ENCODE results near the gene RSRC2. TPM values are rescaled to one million over a fixed set of nuclear protein-coding genes. Genes with fewer than 3 reads are reported as not detected.
"Not testable (repeated sequence)": the region's sequence is repeated elsewhere in the genome, so short reads cannot be mapped to it uniquely, and the experiment has no call there.

The RSRC2 gene
- total RNA-seq, 1 experiment from 2014 or later: 68.7 TPM

DNA sequence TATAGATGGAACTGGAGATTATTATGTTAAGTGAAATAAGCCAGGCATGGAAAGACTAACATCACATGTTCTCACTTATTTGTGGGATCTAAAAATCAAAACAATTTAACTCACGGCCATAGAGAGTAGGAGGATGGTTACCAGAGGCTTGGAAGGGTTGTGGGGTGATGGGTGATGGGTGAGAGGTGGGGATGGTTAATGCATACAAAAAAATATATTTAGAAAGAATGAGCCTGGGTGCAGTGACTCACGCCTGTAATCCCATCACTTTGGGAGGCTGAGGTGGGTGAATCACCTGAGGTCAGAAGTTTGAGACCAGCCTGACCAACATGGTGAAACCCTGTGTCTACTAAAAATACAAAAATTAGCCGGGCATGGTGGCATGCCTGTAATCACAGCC is 43.3 kb upstream of the RSRC2 start:
- H3K9ac ChIP-seq (ENCODE audit: low read length); H3K9me2 ChIP-seq (ENCODE audit: insufficient read depth); BruUV-seq (replicated peaks); DNase-seq (ENCODE audit: low read depth, low spot score); H2AFZ ChIP-seq (ENCODE audit: low read depth, low read length, poor library complexity, severe bottlenecking); H3K4me3 ChIP-seq (replicated peaks in 1 of 2; ENCODE audit: low read depth in 1 of 2, low read length in 2 of 2); H3K27me3 ChIP-seq (ENCODE audit: insufficient read depth, low read length); POLR2A ChIA-PET; H3K27ac ChIP-seq (ENCODE audit: low read depth, low read length); H3K79me2 ChIP-seq (ENCODE audit: insufficient read depth, low read length); intact Hi-C loops (cut with micrococcal nuclease); H4K20me1 ChIP-seq (ENCODE audit: insufficient read depth); ATAC-seq; RAD21 ChIA-PET (ENCODE audit: low non-redundant PET in 1 of 2, low total read pairs in 2 of 2, uncharacterized antibody in 2 of 2, unreplicated experiment in 2 of 2); CTCF ChIA-PET; H3K9me3 ChIP-seq (ENCODE audit: control insufficient read depth in 1 of 2, insufficient read depth in 1 of 2, low read depth in 1 of 2, low read length in 2 of 2): not testable (repeated sequence)
- peak overlapping the region; percentile 7; the same call in 1 of the 2 replicates for H3K4me2 ChIP-seq (ENCODE audit: low read length)
- H3K4me1 ChIP-seq (ENCODE audit: control insufficient read depth in 1 of 2, insufficient read depth in 2 of 2, low read length in 2 of 2): peaks cover 0 to 11% of the 10 kb centered on the region in 2 experiments; a peak in 2 of 4 replicates
- peaks cover 27 to 33% of the 10 kb centered on the region in 2 experiments for H3K36me3 ChIP-seq (ENCODE audit: control insufficient read depth in 1 of 2, insufficient read depth in 2 of 2, low read length in 2 of 2)

DNA sequence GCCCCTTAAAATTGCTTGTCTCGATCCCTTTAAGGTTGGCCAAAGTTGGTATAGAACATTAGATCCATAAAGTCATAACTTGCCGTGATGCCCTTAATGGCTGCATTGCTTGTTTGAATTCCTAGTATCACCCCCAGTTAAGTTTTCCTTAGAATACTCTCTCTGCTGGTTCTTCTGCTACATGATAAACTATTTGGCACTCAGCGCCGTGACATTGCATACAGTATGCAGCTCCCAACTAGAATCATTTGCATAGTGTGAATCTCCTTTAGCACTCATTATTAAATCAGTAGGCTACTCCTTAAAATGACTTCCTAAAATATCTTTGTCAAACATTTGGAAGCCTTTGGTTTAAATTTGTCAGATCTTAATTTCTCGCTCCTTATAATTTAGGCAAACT is 42.6 kb upstream of the RSRC2 start:
- BruUV-seq (replicated peaks): no TSS peak
- no peaks in the 10 kb centered on the region for H3K9me2 ChIP-seq (ENCODE audit: insufficient read depth)
- H4K20me1 ChIP-seq (ENCODE audit: insufficient read depth): no peaks in the 10 kb centered on the region; the same call in 1 of the 2 replicates
- TF ChIP-seq POLR2AphosphoS5 (IDR thresholded peaks at IDR 0.05; ENCODE audit: low read depth, low read length) (no peak), EZH2phosphoT487 (IDR thresholded peaks at IDR 0.05; ENCODE audit: borderline replicate concordance) (no peak), POLR2A (IDR thresholded peaks at IDR 0.05; ENCODE audit: borderline replicate concordance, extremely low read depth, insufficient read depth, insufficient read length) (no peak), EGR1 (IDR thresholded peaks at IDR 0.05; ENCODE audit: low read depth) (no peak), RAD21 (IDR thresholded peaks at IDR 0.05; ENCODE audit: low read depth) (no peak), SP1 (IDR thresholded peaks at IDR 0.05; ENCODE audit: low read depth) (no peak), ZNF274 (IDR thresholded peaks at IDR 0.05; ENCODE audit: low read depth, low read length) (no peak), EZH2 (IDR thresholded peaks at IDR 0.05) (no peak)
- TF ChIP-seq, protein P1, sequence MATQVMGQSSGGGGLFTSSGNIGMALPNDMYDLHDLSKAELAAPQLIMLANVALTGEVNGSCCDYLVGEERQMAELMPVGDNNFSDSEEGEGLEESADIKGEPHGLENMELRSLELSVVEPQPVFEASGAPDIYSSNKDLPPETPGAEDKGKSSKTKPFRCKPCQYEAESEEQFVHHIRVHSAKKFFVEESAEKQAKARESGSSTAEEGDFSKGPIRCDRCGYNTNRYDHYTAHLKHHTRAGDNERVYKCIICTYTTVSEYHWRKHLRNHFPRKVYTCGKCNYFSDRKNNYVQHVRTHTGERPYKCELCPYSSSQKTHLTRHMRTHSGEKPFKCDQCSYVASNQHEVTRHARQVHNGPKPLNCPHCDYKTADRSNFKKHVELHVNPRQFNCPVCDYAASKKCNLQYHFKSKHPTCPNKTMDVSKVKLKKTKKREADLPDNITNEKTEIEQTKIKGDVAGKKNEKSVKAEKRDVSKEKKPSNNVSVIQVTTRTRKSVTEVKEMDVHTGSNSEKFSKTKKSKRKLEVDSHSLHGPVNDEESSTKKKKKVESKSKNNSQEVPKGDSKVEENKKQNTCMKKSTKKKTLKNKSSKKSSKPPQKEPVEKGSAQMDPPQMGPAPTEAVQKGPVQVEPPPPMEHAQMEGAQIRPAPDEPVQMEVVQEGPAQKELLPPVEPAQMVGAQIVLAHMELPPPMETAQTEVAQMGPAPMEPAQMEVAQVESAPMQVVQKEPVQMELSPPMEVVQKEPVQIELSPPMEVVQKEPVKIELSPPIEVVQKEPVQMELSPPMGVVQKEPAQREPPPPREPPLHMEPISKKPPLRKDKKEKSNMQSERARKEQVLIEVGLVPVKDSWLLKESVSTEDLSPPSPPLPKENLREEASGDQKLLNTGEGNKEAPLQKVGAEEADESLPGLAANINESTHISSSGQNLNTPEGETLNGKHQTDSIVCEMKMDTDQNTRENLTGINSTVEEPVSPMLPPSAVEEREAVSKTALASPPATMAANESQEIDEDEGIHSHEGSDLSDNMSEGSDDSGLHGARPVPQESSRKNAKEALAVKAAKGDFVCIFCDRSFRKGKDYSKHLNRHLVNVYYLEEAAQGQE (IDR thresholded peaks at IDR 0.05; ENCODE audit: low read depth): no peak
- TF ChIP-seq, protein P2, sequence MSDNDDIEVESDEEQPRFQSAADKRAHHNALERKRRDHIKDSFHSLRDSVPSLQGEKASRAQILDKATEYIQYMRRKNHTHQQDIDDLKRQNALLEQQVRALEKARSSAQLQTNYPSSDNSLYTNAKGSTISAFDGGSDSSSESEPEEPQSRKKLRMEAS (IDR thresholded peaks at IDR 0.05): no peak
- TF ChIP-seq, protein P3, sequence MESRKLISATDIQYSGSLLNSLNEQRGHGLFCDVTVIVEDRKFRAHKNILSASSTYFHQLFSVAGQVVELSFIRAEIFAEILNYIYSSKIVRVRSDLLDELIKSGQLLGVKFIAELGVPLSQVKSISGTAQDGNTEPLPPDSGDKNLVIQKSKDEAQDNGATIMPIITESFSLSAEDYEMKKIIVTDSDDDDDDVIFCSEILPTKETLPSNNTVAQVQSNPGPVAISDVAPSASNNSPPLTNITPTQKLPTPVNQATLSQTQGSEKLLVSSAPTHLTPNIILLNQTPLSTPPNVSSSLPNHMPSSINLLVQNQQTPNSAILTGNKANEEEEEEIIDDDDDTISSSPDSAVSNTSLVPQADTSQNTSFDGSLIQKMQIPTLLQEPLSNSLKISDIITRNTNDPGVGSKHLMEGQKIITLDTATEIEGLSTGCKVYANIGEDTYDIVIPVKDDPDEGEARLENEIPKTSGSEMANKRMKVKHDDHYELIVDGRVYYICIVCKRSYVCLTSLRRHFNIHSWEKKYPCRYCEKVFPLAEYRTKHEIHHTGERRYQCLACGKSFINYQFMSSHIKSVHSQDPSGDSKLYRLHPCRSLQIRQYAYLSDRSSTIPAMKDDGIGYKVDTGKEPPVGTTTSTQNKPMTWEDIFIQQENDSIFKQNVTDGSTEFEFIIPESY (IDR thresholded peaks at IDR 0.05; ENCODE audit: extremely low read depth, insufficient replicate concordance, low read length): no peak
- TF ChIP-seq, protein P4, sequence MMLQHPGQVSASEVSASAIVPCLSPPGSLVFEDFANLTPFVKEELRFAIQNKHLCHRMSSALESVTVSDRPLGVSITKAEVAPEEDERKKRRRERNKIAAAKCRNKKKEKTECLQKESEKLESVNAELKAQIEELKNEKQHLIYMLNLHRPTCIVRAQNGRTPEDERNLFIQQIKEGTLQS (IDR thresholded peaks at IDR 0.05): no peak
- DNase-seq (ENCODE audit: low read depth, low spot score) (no peak), ATAC-seq (no peak)
- no peak overlapping the region for H3K27ac ChIP-seq (ENCODE audit: low read depth, low read length)
- H3K79me2 ChIP-seq (ENCODE audit: insufficient read depth, low read length): no peaks in the 10 kb centered on the region
- H2AFZ ChIP-seq (ENCODE audit: low read depth, low read length, poor library complexity, severe bottlenecking): no peak overlapping the region
- intact Hi-C loops (cut with micrococcal nuclease): no loop called here
- no peak overlapping the region for H3K9ac ChIP-seq (ENCODE audit: low read length)
- CTCF ChIA-PET: no interaction called here
- no peaks in the 10 kb centered on the region for H3K27me3 ChIP-seq (ENCODE audit: insufficient read depth, low read length)
- H3K36me3 ChIP-seq (ENCODE audit: control insufficient read depth in 1 of 2, insufficient read depth in 2 of 2, low read length in 2 of 2): peaks cover 20 to 28% of the 10 kb centered on the region in 2 experiments; a peak in 3 of 4 replicates
- peaks cover 0 to 11% of the 10 kb centered on the region in 2 experiments; a peak in 2 of 4 replicates for H3K4me1 ChIP-seq (ENCODE audit: control insufficient read depth in 1 of 2, insufficient read depth in 2 of 2, low read length in 2 of 2)
- no peaks in the 10 kb centered on the region for H3K9me3 ChIP-seq (ENCODE audit: control insufficient read depth in 1 of 2, insufficient read depth in 1 of 2, low read depth in 1 of 2, low read length in 2 of 2)
- POLR2A ChIA-PET: no interaction called here
- H3K4me3 ChIP-seq (replicated peaks in 1 of 2; ENCODE audit: low read depth in 1 of 2, low read length in 2 of 2): no peak overlapping the region
- peak overlapping the region; percentile 7; the same call in 1 of the 2 replicates for H3K4me2 ChIP-seq (ENCODE audit: low read length)
- RAD21 ChIA-PET (ENCODE audit: low non-redundant PET in 1 of 2, low total read pairs in 2 of 2, uncharacterized antibody in 2 of 2, unreplicated experiment in 2 of 2): no interaction called here
